GM19240 (cell line): Measurements from ENCODE around the gene SLC7A14.
"Not testable (repeated sequence)": the region's sequence is repeated elsewhere in the genome, so short reads cannot be mapped to it uniquely, and the experiment has no call there.

Source experiments
- DNase-seq: peaks from one replicate; pipeline ENCODE4 v3.0.0; 2011; ENCODE audit warnings: low spot score; ENCODE audit not compliant: insufficient read length

SLC7A14 gene

GRCh38 chr3:170594528-170594927, 8.7 kb upstream of the SLC7A14 start:
- no peak for DNase-seq

GRCh38 chr3:170593634-170594033, 7.8 kb upstream of the SLC7A14 start:
- no peak for DNase-seq

- DNase-seq, result no peak
Observed at GRCh38 chr3:170589113-170589512, 3.2 kb upstream of the SLC7A14 start.

- no peak for DNase-seq
Observed at GRCh38 chr3:170585008-170585936, 603 bp downstream of the SLC7A14 start.

GRCh38 chr3:170584585-170585007, 1.3 kb downstream of the SLC7A14 start:
- DNase-seq, result no peak

GRCh38 chr3:170579646-170580045, 6.2 kb downstream of the SLC7A14 start:
- no peak for DNase-seq

- DNase-seq, result peak; percentile 31
Observed at GRCh38 chr3:170572665-170573253, 13.1 kb downstream of the SLC7A14 start.

GRCh38 chr3:170567598-170567997, 18.3 kb downstream of the SLC7A14 start:
- not testable (repeated sequence) for DNase-seq

- no peak for DNase-seq
Observed at GRCh38 chr3:170566413-170566812, 19.5 kb downstream of the SLC7A14 start.

- DNase-seq, result no peak
Observed at GRCh38 chr3:170565495-170565894, 20.4 kb downstream of the SLC7A14 start.

- DNase-seq, result no peak
Observed at GRCh38 chr3:170564664-170565063, 21.2 kb downstream of the SLC7A14 start.

- peak; percentile 11 for DNase-seq
Observed at GRCh38 chr3:170563712-170564423, 22.0 kb downstream of the SLC7A14 start.

- DNase-seq, result no peak
Observed at GRCh38 chr3:170562080-170562479, 23.8 kb downstream of the SLC7A14 start.

- no peak for DNase-seq
Observed at GRCh38 chr3:170560717-170561382, 25.0 kb downstream of the SLC7A14 start.

- no peak for DNase-seq
Observed at GRCh38 chr3:170560296-170560695, 25.6 kb downstream of the SLC7A14 start.

- no peak for DNase-seq
Observed at GRCh38 chr3:170558427-170558826, 27.4 kb downstream of the SLC7A14 start.

GRCh38 chr3:170555329-170555728, 30.5 kb downstream of the SLC7A14 start:
- DNase-seq, result no peak

- DNase-seq, result no peak
Observed at GRCh38 chr3:170553788-170554757, 31.8 kb downstream of the SLC7A14 start.

- DNase-seq, result no peak
Observed at GRCh38 chr3:170551252-170551651, 34.6 kb downstream of the SLC7A14 start.

- DNase-seq, result no peak
Observed at GRCh38 chr3:170542704-170543103, 43.2 kb downstream of the SLC7A14 start.
